Right lung (tissue), 5 donors: ENCODE measurements around the gene ARCN1. TPM values are rescaled to one million over a fixed set of nuclear protein-coding genes. Genes with fewer than 3 reads are reported as not detected.

Source experiments
- DNase-seq, 2 donors: peaks; one replicate each; pipeline ENCODE4 v3.0.0-alpha.2; 2013
- polyA plus RNA-seq, 5 donors: library from polyadenylated mRNA; unstranded; fragments of 120-200 nt; gene quantifications; one replicate each; pipeline versions ENCODE4 v1.2.1 to v1.2.3, GENCODE V29; 2013; ENCODE audit warnings: inconsistent platforms in 1 of 5, low replicate concordance in 1 of 5; ENCODE audit not compliant: insufficient read length in 5 of 5, insufficient read depth in 1 of 5

Gene ARCN1
- polyA plus RNA-seq, 5 donors, result 153 to 171 (median 167) TPM

DNA sequence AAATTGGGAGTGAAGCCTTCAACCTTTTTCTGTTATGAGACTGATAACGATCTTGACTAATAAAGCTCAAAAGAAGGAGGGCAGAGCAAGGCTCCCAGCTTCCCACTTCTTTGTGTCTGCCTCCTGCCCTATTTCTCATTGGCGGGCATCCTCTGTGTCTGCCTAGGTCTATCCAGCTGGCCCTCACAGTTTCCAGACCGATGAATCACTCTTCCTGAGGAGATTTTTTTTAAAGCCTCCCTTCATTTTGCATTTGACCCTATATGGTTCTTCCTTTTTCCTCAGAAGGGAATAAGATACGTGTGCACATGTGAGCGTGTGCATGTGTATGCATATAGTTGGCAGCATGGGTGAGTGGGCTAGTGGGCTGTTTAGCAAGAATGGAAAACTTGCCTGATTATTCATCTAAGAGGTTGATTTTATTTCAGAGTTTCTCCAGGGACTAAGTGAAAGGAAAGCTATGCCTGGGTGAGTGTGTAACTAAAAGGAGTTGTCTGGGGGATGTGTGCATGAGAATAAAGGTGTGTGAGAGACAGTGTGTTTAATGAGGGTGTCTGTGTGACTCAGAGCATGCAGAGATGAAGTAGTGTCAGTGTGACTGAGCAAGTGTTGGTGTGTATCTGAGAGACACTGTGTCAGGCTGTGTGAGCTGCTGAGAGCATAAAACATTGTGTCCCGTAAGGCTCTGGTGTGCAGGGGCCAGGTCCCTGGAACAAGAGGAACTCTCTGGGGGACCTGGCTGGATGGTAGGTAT lies 47.4 kb downstream of the ARCN1 start:
- no peak for DNase-seq

DNA sequence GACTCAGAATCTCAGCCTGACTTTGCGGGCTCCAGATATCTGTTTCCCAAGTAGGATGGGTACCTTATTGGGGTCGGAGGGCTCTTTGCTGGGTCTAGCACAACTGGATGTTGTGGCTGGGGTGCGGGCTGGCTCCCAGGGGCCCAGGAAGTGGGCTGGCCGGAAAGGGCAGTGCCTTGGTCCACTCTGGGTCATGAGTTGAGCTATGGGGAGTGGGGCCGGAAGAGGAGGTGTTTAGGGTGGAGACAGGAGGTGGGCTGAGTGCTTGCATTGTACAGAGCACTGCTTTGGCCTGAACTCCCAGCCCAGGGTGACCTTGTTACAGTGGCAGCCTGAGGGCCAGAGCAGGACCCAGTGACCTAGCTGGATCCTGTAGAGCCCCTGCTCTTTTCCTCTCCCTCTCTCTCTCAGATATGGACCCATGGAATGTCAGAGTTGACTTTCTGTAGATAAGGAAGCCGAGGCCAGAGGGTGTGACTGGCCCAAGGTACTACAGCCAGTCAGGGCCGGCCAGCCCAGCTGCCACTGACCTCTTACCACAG lies 48.4 kb downstream of the ARCN1 start:
- no peak for DNase-seq

DNA sequence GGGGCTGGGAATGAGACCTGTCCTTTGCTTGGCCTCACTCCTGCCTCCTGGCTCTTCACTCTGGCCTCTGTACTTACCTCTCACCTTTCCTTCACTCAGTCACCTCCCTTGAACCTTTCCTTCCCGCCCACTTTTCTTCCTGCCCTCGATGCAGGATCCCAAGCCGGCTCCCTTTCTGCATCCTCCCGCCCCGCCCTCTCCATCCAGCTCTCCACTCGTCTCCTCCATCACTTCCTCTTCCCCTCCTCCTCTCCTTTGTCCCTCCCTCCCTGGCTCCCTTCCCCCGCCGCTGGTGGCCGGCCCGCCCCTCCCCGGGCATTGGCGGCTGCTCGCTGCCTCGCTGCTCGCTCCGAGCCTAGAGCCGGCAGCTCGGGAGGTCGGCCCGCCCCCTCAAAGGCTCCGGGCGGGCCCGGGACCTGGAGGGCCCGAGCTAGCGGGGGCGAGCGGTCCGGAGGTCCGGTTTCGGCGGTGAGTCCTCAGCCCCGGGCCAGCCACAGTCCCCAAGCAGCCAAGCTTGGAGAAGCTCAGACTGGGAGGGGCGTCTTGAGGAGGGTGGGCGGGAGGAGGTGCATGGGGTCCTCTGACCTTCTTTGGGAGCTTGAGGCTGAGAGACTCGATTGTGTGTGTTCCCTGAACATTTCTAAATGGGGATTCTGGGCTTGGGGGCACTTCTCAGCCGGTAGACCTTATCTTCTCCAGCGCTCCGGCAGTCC lies 49.0 kb downstream of the ARCN1 start:
- DNase-seq, result peak; percentile 85 to 86

DNA sequence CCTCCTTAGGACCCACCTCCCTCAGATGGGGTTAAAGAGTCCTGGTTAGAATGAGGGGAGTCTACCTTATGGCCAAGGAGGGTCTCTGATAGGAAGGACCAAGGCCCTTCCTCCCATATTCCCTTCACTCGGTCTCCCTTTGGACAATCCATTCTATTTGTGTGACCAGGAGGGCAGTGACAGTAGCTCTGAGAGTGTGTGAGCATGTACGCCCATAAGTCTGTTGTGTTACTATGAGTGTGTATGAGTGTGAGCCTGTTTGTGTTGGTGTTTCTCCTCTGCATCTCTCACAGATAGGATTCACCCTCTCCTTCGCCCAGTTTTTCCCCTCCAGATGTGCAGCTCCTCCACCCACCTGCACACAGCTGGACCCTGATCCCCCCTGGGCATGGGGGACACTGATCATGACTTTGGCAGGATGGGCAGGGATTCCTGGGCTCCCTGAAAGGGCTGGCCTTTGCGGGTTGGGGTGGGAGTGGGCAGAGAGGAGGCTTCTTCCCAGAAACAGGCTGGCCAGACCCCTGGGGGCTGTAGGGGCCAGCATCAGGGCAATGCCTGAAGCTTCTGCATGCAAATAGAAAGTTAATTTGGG lies 49.7 kb downstream of the ARCN1 start:
- no peak for DNase-seq

- no peak for DNase-seq
Measured at GRCh38 chr11:118622376-118623268, 50.4 kb downstream of the ARCN1 start.

DNA sequence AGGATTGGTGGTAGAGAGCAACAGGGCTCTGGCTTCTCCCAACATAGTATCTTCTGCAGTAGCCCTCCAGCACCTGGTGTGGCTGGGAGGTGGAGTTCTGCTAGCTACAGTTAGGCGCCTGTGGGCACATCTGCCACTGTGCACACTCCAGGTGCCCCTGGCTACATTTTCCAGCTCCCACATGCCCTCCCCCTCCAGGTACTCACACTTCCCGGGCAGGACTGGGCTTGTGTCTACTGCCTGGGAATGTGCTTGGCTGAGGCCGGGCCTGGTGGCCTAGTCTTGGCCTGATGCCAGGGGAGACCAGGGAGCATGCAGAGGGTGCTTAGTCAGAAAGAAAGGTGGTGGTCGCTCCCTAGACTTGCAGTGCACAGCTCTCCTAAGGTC lies 51.1 kb downstream of the ARCN1 start:
- no peak for DNase-seq

DNA sequence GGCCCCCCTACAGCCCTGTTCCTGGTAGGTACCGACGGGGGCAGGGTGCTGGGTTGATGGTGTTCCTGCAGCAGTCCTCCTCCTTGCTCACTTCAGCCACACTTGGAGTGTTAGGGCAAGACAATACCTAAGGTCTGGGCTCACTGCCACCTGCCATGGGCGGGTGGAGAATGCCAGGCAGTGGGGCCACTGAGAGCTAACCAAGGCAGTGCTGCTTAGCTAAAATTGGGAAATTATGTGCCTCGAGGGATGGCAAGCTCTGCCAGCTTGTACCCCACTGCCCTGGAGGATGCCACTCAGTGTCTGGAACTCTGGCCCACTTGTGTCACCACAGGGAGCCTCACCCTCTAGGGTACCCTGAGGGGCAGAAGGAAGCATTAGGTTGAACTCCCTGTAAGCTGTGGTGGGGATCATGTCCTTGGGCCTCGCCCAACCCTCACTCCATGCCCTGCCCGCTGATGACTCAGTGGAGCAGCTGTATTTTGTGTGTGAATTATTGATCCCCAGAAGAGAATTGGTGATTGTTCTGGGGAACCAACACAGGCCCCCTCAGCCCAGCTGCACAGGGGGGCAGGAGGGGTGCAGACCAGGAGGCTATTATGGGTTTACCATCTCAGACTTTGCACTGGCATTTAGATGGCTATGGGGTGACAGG lies 53.0 kb downstream of the ARCN1 start:
- DNase-seq, result no peak

DNA sequence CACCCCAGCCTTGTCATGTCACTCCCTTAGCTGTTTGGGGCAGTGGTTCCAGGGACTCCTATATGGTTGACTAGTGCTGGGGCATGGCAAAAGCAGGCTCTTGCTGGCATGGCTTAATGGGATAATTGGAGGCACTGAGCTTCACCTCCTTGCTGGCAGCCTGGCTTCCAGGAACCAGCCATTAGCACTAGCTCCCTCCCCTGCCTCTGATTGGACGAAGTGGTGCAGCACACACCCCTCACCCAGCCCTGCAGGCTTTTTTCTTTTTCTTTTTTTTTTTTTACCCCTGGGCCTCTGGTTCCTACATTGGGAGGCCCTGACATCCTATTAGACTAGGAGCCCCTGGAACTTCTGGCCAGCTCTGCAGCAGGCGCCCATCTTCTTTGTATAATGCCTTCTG lies 53.8 kb downstream of the ARCN1 start:
- no peak for DNase-seq

DNA sequence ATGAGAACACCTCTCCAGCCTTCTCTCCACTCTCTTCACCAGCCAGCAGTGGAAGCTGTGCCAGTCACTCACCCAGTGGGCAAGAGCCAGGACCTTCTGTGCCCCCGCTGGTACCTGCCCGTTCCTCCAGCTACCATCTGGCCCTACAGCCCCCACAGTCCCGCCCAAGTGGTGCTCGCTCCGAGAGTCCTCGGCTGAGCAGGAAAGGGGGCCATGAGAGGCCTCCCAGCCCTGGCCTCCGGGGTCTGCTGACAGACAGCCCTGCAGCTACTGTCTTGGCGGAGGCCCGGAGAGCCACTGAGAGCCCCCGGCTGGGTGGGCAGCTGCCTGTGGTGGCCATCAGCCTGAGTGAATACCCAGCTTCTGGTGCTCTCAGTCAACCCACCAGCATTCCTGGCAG lies 55.4 kb downstream of the ARCN1 start:
- DNase-seq, result no peak

DNA sequence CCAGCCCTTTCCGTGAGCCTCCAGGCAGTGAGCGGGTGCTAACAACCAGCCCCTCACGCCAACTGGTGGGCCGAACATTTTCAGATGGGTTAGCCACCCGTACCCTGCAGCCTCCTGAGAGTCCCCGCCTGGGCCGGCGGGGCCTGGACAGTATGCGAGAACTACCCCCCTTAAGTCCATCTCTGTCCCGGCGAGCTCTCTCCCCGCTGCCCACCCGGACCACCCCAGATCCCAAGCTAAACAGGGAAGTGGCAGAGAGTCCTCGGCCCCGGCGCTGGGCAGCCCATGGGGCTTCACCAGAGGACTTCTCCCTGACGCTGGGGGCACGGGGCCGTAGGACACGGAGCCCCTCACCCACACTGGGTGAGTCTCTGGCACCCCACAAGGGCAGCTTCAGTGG lies 55.8 kb downstream of the ARCN1 start:
- DNase-seq, result no peak

DNA sequence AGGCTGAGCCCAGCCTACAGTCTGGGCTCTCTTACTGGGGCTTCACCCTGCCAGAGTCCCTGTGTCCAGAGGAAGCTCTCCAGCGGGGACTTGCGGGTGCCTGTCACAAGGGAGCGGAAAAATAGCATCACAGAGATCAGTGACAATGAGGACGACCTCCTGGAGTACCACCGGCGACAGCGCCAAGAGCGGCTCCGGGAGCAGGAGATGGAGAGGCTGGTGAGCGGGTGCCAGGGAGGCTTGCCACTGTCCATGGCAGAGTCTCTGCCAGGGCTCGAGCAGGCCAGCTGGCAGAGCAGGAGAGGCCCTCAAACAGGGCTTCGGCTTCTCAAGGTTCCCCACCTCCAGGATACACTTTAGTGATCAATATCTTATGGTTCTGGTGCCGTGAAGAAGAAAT lies 56.2 kb downstream of the ARCN1 start:
- DNase-seq, result no peak

GRCh38 chr11:118628861-118629549 lies 56.8 kb downstream of the ARCN1 start:
- no peak for DNase-seq

DNA sequence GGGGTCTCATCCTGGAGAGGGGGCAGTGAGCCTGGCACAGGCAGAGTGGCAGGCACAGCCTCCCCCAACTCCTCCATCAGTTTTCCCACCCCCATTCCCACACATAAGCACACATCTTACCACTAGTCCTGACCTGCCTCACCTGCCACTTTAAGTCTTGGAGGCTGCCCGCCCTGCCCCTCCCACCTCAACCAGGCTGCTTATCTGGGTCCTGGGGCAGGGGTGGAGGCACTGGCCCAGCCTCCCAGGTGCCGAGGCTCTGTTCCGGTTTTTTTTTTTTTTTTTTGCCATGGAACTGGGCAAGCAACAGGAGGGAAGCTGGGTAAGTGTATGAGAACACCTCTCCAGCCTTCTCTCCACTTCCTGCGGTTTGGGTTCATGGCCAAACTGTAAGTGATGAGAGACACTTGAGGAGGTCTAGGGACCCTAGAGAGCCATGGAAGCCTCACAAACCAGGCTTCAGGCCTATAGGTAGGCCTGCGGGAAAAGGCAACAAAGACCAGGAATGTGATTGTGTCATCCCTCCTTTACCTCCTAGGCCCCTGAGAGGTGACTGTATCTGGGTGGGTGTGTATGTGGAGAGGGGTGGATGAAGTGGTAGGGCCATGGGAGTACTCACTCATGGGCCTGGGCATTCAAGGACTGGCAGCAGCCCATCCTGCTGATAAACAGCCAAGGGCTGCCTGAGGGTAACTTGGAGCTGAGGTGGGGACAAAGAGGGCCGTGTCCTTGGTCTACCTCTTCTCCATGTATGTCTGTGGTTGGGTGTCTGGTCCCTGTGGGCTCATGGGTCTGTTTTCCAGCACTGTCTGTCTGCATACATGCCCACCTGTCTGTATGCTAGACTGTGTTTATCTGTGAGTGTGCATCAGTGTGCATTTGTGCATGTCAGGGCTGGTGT lies 57.8 kb downstream of the ARCN1 start:
- no peak for DNase-seq

DNA sequence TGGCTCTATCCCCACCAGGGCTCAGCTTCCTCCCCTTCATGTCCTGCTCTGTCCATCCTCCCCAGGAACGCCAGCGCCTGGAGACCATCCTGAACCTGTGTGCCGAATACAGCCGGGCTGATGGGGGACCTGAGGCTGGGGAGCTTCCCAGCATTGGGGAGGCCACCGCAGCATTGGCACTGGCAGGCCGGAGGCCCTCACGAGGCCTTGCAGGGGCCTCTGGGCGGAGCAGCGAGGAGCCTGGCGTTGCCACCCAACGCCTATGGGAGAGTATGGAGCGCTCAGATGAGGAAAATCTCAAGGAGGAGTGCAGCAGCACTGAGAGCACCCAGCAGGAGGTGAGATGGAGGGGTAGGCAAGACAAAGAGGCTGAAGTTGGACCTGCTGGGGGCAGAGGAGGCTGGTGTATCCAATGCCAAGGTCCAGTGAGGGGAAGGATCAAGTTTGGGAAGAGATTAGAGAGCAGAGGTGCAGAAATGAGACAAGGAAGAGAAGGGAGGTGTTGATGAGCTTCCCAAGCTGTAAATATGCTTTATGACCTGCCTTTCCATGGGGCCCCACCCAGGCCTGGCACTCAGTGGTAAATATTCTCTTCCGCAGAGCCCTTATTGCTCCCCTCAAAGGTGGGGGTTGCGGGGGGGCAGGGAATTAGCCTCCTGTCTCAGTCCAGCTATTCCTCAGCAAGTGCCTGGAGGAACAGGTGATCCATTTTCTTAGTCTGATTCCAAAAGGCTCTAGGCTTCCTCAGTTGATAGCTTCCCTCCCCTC lies 59.1 kb downstream of the ARCN1 start:
- DNase-seq, result no peak

GRCh38 chr11:118632577-118633318 lies 60.5 kb downstream of the ARCN1 start:
- no peak for DNase-seq

DNA sequence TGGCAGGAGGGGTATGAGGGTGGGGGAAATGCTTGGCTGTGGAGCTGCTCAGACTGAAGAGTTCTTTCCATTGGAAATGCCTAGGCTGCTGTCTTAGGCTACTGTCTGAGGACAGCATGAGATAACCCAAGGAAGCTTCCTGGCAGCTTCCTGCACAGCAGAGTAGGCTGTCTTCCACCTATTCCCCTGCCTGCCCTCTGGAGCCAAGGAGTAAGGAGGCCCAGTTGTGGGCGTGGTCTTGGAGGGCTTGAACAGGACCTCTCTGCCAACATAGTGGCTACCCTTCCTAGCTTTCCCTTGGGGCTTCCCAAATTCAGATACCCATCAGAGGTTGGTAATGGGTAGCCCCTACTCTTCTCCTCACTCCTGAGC lies 61.1 kb downstream of the ARCN1 start:
- no peak for DNase-seq

GRCh38 chr11:118633979-118634378 lies 61.8 kb downstream of the ARCN1 start:
- DNase-seq, result no peak
